Mesendoderm (in vitro differentiated cells): Measurements from ENCODE around the gene GALNT17.

ENCODE experiments used
- DNase-seq: peaks from one replicate; pipeline ENCODE4 v3.0.0; 2013
- H2AK5ac ChIP-seq: 2 replicates; pipeline ENCODE4 v1.6.1; 2013; ENCODE audit warnings: low read length, inconsistent platforms
- H2BK120ac ChIP-seq: 2 replicates; pipeline ENCODE4 v1.6.1; 2013; ENCODE audit warnings: low read depth, mild to moderate bottlenecking, low read length, moderate library complexity, mixed read lengths
- H2BK15ac ChIP-seq: replicated peaks from 2 replicates; pipeline ENCODE4 v1.6.1; 2013; ENCODE audit warnings: low read depth, mild to moderate bottlenecking, moderate library complexity
- H2BK5ac ChIP-seq: 2 replicates; pipeline ENCODE4 v1.6.1; 2013; ENCODE audit warnings: low read length, inconsistent platforms
- H3K18ac ChIP-seq: 2 replicates; pipeline ENCODE4 v1.6.1; 2013; ENCODE audit warnings: mild to moderate bottlenecking, low read length, mixed read lengths
- H3K23ac ChIP-seq: one replicate; pipeline ENCODE4 v1.6.1; 2013; ENCODE audit warnings: low read length
- H3K27ac ChIP-seq: 2 replicates; pipeline ENCODE4 v1.5.1; 2013; ENCODE audit warnings: low read depth, mild to moderate bottlenecking, inconsistent platforms, low read length, moderate library complexity
- H3K27me3 ChIP-seq: 2 replicates; pipeline ENCODE4 v1.6.1; 2013; ENCODE audit warnings: low read length, control low read depth, mild to moderate bottlenecking, inconsistent platforms; ENCODE audit not compliant: insufficient read depth, poor library complexity
- H3K36me3 ChIP-seq: 2 replicates; pipeline ENCODE4 v1.6.1; 2013; ENCODE audit warnings: low read length, inconsistent platforms; ENCODE audit not compliant: control insufficient read depth, insufficient read depth
- H3K4ac ChIP-seq: one replicate; pipeline ENCODE4 v1.6.1; 2013; ENCODE audit warnings: low read depth, mild to moderate bottlenecking, low read length, moderate library complexity
- H3K4me1 ChIP-seq: 2 replicates; pipeline ENCODE4 v1.6.1; 2013; ENCODE audit warnings: low read depth, low read length, inconsistent platforms; ENCODE audit not compliant: control insufficient read depth
- H3K4me2 ChIP-seq: 2 replicates; pipeline ENCODE4 v1.6.1; 2013; ENCODE audit warnings: low read length
- H3K4me3 ChIP-seq: 2 replicates; pipeline ENCODE4 v1.5.1; 2013; ENCODE audit warnings: mild to moderate bottlenecking, low read length
- H3K56ac ChIP-seq: one replicate; pipeline ENCODE4 v1.6.1; 2013; ENCODE audit warnings: low read length
- H3K79me1 ChIP-seq: 2 replicates; pipeline ENCODE4 v1.6.1; 2013; ENCODE audit warnings: low read length, inconsistent platforms
- H3K79me2 ChIP-seq: 2 replicates; pipeline ENCODE4 v1.6.1; 2013; ENCODE audit warnings: mild to moderate bottlenecking, low read length; ENCODE audit not compliant: control insufficient read depth, insufficient read depth
- H3K9ac ChIP-seq: 2 replicates; pipeline ENCODE4 v1.6.1; 2013; ENCODE audit warnings: low read length, inconsistent platforms
- H4K5ac ChIP-seq: one replicate; pipeline ENCODE4 v1.6.1; 2013; ENCODE audit warnings: low read length
- H4K8ac ChIP-seq: one replicate; pipeline ENCODE4 v1.6.1; 2013; ENCODE audit warnings: low read depth, mild to moderate bottlenecking, control low read depth, low read length, moderate library complexity
- WGBS: extraction: QIAGEN DNeasy Blood & Tissue Kit; methylation state at CpG from one replicate; pipeline ENCODE4 v1.1.7; 2013; ENCODE audit warnings: low lambda C conversion rate, missing lambda C conversion rate; ENCODE audit not compliant: insufficient coverage; ENCODE audit errors: extremely low coverage; 5-methylcytosine and 5-hydroxymethylcytosine counted together

Gene GALNT17

DNA sequence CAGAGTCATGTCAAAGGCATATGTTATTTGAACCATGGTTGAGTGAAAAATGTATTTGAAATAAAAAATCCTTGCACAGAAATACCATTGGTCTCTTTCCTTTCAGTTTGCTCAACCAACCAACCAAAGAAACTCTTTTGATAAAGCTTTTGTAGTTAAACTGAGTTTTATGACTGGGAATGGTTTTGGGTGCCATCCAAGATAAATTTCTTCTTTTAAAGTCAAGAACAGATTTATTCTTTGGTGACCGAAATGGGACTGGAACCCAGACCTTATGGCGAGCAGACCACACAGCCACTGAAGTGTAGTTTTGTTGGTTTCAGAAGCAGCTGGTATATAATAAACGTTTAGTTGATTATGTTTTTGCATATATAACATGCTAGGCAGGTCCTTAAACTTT is 2.8 kb upstream of the GALNT17 start:
- no peak overlapping the region for H2BK15ac ChIP-seq
- H3K79me2 ChIP-seq: peaks cover 23% of the 10 kb centered on the region
- DNase-seq: no peak
- H3K4me2 ChIP-seq: no peak overlapping the region
- no peak overlapping the region for H3K9ac ChIP-seq
- H3K4me1 ChIP-seq: peaks cover 7% of the 10 kb centered on the region
- no CpG with 5 or more reads among the region's 3 CpGs for WGBS
- no peak overlapping the region for H3K18ac ChIP-seq
- no peak overlapping the region for H4K5ac ChIP-seq
- no peaks in the 10 kb centered on the region for H3K27me3 ChIP-seq
- H3K4ac ChIP-seq: no peak overlapping the region
- no peak overlapping the region for H2BK120ac ChIP-seq
- H2AK5ac ChIP-seq: no peak overlapping the region
- no peaks in the 10 kb centered on the region for H3K36me3 ChIP-seq
- H3K27ac ChIP-seq: no peak overlapping the region
- no peak overlapping the region for H2BK5ac ChIP-seq
- H4K8ac ChIP-seq: no peak overlapping the region
- no peak overlapping the region for H3K56ac ChIP-seq
- H3K4me3 ChIP-seq: no peak overlapping the region
- no peak overlapping the region for H3K23ac ChIP-seq
- peaks cover 7% of the 10 kb centered on the region for H3K79me1 ChIP-seq

DNA sequence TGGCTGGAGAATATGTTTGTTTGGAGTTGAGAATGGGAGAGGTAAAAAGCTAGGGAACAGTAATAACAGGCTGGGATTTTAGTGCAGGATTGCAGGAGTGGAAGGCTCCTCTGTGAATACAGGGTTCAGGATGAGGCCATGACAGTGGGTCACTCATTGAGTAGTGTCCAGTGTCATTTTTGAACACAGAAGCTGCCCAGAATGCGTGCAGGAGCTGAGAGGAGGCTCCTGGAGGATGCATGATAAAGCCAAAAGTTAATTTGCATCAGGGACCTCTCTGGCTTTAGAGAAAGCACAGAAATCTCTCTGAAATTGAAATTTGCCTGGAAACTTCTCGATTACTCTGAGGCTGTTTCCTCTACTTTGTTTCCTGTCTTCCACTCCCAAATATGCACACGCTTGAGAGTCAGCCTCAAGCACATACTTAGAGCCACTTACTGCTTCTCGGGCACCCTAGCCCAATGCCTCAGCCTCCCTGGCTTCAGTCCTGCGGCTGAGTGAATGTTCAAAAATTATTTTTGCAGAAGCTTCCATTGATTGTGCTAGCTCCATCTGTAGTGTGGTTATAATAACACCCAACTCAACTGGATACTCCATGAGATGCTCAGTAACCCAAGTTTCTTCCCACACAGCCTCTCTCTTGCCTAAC is 1.8 kb upstream of the GALNT17 start:
- Histone ChIP-seq H3K4me2 (no peak overlapping the region), H3K79me2 (peaks cover 33% of the 10 kb centered on the region), H2BK120ac (no peak overlapping the region), H3K4ac (no peak overlapping the region), H3K4me1 (peaks cover 7% of the 10 kb centered on the region), H3K23ac (no peak overlapping the region), H2BK5ac (no peak overlapping the region), H2AK5ac (no peak overlapping the region), H3K27me3 (no peaks in the 10 kb centered on the region), H2BK15ac (no peak overlapping the region), H4K5ac (no peak overlapping the region), H3K27ac (no peak overlapping the region), H3K56ac (peak overlapping the region; percentile 8), H3K18ac (no peak overlapping the region), H3K79me1 (peaks cover 7% of the 10 kb centered on the region), H4K8ac (no peak overlapping the region), H3K36me3 (no peaks in the 10 kb centered on the region), H3K9ac (peak overlapping the region; percentile 13), H3K4me3 (no peak overlapping the region)
- no CpG with 5 or more reads among the region's 5 CpGs for WGBS
- DNase-seq: no peak

DNA sequence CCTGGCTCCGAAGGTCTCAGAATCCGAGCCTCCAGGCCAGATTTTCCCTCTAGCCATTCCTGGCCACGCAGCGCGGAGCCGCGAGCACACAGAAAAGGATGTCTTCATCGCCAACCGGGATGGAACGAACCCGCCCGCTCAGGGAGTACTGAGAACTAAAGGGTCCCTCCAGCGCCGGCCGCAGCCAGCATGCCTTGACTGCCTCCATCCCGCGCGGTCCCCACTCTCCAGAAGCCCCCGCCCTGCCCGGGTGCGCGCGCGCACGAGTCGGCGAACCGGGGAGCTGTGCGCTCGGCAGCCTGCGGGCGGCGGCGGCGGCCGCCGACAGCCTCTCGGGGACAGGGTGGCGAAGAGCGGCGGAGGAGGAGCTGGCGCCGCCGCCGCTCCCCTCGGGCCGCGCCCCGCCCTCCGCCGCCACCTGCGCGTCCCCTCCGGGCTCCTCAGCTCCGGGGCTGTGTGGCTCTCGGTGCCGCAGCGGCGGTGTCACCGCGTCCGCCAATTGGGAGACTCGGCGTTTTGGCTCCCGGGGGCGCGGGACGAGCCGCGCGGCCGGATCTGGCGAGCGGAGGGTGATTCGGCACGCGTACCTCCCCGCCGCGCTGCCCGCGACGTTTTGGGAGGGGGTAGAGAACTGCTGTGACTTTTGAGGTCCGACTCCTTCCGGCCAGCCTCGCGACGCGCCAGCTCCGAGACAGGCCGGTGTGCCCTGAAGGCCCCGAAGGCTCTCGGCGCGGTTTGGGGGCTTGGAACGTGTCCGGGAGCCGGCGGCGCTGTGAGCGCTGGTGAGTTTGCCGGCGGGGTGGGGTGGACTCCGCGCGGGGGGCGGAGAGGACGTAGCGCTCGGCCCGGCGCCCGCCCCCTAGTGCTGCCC is 453 bp upstream of the GALNT17 start:
- Histone ChIP-seq H3K4me2 (peak overlapping the region; percentile 66), H3K27me3 (no peaks in the 10 kb centered on the region), H2AK5ac (no peak overlapping the region), H2BK15ac (no peak overlapping the region), H4K5ac (no peak overlapping the region), H3K56ac (peak overlapping the region; percentile 92), H3K36me3 (no peaks in the 10 kb centered on the region), H3K79me2 (peaks cover 46% of the 10 kb centered on the region), H2BK5ac (peak overlapping the region; percentile 62), H3K23ac (peak overlapping the region; percentile 57), H3K4ac (peak overlapping the region; percentile 46), H3K4me3 (peak overlapping the region; percentile 79), H3K9ac (peak overlapping the region; percentile 86), H4K8ac (peak overlapping the region; percentile 95), H2BK120ac (peak overlapping the region; percentile 23), H3K18ac (peak overlapping the region; percentile 12), H3K4me1 (peaks cover 7% of the 10 kb centered on the region), H3K27ac (peak overlapping the region; percentile 83), H3K79me1 (peaks cover 8% of the 10 kb centered on the region)
- WGBS: no CpG with 5 or more reads among the region's 113 CpGs
- peak; percentile 87 for DNase-seq

DNA sequence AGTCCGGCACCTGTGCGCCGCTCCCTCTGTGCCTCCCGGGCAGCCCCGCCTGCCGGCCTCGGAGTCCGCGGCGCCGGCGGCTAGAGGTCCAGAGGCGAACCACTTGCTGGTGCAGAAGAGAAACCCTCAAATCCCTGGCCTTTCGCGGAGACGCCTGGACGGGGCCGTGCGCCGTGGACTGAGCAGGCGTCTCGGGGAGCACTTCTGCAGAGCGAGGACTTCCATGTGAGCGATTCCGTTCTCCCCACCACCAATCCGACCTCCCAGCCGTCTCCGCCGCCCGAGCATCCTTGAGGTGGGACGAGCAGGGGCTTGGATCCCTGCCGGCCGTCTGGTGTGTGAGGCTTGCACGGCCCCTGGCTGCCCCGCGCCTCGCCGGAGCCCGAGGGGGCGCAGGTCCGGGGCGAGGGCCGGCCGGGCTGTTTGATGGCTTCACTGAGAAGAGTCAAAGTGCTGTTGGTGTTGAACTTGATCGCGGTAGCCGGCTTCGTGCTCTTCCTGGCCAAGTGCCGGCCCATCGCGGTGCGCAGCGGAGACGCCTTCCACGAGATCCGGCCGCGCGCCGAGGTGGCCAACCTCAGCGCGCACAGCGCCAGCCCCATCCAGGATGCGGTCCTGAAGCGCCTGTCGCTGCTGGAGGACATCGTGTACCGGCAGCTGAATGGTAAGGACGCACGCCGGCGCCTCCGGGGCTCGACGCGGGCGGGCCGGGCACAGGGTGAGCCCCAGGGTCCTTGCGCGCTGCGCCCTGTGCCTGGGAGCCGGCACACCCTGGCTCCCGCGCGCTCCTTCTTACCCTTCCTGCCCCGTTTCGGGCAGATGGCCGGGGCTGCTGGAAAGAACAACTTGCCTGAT is 660 bp downstream of the GALNT17 start:
- Histone ChIP-seq H3K4me3 (peak overlapping the region; percentile 79), H3K56ac (peak overlapping the region; percentile 92), H3K9ac (peak overlapping the region; percentile 86), H3K27me3 (no peaks in the 10 kb centered on the region), H3K23ac (no peak overlapping the region), H3K4me2 (peak overlapping the region; percentile 66), H2AK5ac (no peak overlapping the region), H3K36me3 (no peaks in the 10 kb centered on the region), H4K5ac (no peak overlapping the region), H3K4me1 (peaks cover 7% of the 10 kb centered on the region), H3K27ac (no peak overlapping the region), H2BK15ac (no peak overlapping the region), H3K79me1 (peaks cover 11% of the 10 kb centered on the region), H2BK5ac (no peak overlapping the region), H3K4ac (peak overlapping the region; percentile 46), H3K18ac (peak overlapping the region; percentile 12), H2BK120ac (no peak overlapping the region), H3K79me2 (peaks cover 53% of the 10 kb centered on the region), H4K8ac (no peak overlapping the region)
- no CpG with 5 or more reads among the region's 88 CpGs for WGBS
- DNase-seq: peak; percentile 71

DNA sequence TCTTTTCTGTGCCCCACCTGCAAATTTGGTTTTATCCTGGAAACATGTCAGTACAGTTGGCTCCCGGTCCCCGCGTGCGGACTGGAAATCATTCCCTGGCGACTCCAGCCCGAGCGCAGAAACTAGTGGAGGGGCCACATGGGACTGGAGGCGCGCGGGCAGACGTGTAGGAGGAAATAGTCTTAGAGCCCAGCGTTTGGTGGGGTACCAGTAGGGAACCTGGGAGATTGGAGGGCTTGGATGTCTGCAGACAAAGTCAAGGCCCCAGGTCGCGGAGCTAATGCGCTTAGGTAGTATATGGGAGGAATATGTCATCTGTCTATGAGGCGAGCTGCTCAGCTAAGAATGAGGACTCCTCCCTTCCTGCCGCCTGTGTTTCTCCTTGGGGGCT is 1.3 kb downstream of the GALNT17 start:
- Histone ChIP-seq H3K79me1 (peaks cover 11% of the 10 kb centered on the region), H4K5ac (no peak overlapping the region), H3K27me3 (no peaks in the 10 kb centered on the region), H3K18ac (no peak overlapping the region), H3K4me3 (peak overlapping the region; percentile 79), H3K36me3 (no peaks in the 10 kb centered on the region), H3K4me2 (peak overlapping the region; percentile 66), H3K4ac (no peak overlapping the region), H2AK5ac (no peak overlapping the region), H3K4me1 (peaks cover 7% of the 10 kb centered on the region), H2BK5ac (no peak overlapping the region), H3K56ac (peak overlapping the region; percentile 92), H3K9ac (peak overlapping the region; percentile 86), H4K8ac (no peak overlapping the region), H2BK120ac (no peak overlapping the region), H2BK15ac (no peak overlapping the region), H3K79me2 (peaks cover 58% of the 10 kb centered on the region), H3K23ac (peak overlapping the region; percentile 83), H3K27ac (no peak overlapping the region)
- no CpG with 5 or more reads among the region's 17 CpGs for WGBS
- DNase-seq: no peak
